T-helper 1 cell (primary cell): Measurements from ENCODE around the gene MAP7D1.
A peak's percentile ranks its signal among the peaks of the same experiment; 100 is the strongest.
"Not testable (repeated sequence)": the region's sequence is repeated elsewhere in the genome, so short reads cannot be mapped to it uniquely, and the experiment has no call there.

ENCODE experiments used
- DNase-seq, 5 donors: peaks; one replicate each; pipeline ENCODE4 v3.0.0-alpha.2; 2012 to 2020

Gene MAP7D1

GRCh38 chr1:36204347-36204909, 48.5 kb downstream of the MAP7D1 start:
- DNase-seq, result no peak

- no peak for DNase-seq
Measured at GRCh38 chr1:36206323-36206858, 50.4 kb downstream of the MAP7D1 start.

GRCh38 chr1:36207339-36207738, 51.4 kb downstream of the MAP7D1 start:
- no peak for DNase-seq

GRCh38 chr1:36208978-36209703, 53.2 kb downstream of the MAP7D1 start:
- DNase-seq, result no peak

GRCh38 chr1:36211307-36211706, 55.3 kb downstream of the MAP7D1 start:
- DNase-seq, result no peak

GRCh38 chr1:36211841-36212240, 55.9 kb downstream of the MAP7D1 start:
- no peak for DNase-seq

GRCh38 chr1:36212782-36213181, 56.8 kb downstream of the MAP7D1 start:
- no peak for DNase-seq

- DNase-seq, result no peak
Measured at GRCh38 chr1:36217670-36218069, 61.7 kb downstream of the MAP7D1 start.

- DNase-seq, result not testable (repeated sequence)
Measured at GRCh38 chr1:36221901-36222300, 65.9 kb downstream of the MAP7D1 start.

GRCh38 chr1:36222481-36223380, 66.8 kb downstream of the MAP7D1 start:
- DNase-seq, result no peak

GRCh38 chr1:36223381-36223995, 67.5 kb downstream of the MAP7D1 start:
- DNase-seq, result peak in 4 of 5 donors; percentile 14 to 72 (median 22)

- peak; percentile 99 to 100 (median 100) for DNase-seq
Measured at GRCh38 chr1:36223996-36224536, 68.1 kb downstream of the MAP7D1 start, which contains the start of gene THRAP3. THRAP3 (plus strand) TSS chr1:36224443; CDS start chr1:36282564, 58,121 bp downstream.

GRCh38 chr1:36224537-36225282, 68.8 kb downstream of the MAP7D1 start:
- no peak for DNase-seq

GRCh38 chr1:36225283-36225899, 69.4 kb downstream of the MAP7D1 start:
- DNase-seq, result no peak

GRCh38 chr1:36230279-36230678, 74.3 kb downstream of the MAP7D1 start:
- DNase-seq, result not testable (repeated sequence)
